Stimulated activated CD4-positive, alpha-beta T cell treated with anti-CD3 and anti-CD28 coated beads, Interleukin-1b, Interleukin-23, amount 100 ng/mL, for 48 hours (primary cell): Measurements from ENCODE around the gene SKAP1.
"Not testable (repeated sequence)": the region's sequence is repeated elsewhere in the genome, so short reads cannot be mapped to it uniquely, and the experiment has no call there.

ENCODE experiments used
- DNase-seq: peaks from one replicate; pipeline ENCODE4 v3.0.0-alpha.2; 2020

SKAP1 gene

GRCh38 chr17:48276776-48277175 is 153.2 kb downstream of the SKAP1 start:
- no peak for DNase-seq

- no peak for DNase-seq
Measured at GRCh38 chr17:48270899-48271298, 159.1 kb downstream of the SKAP1 start.

- DNase-seq: no peak
Measured at GRCh38 chr17:48269209-48269608, 160.8 kb downstream of the SKAP1 start.

- DNase-seq: no peak
Measured at GRCh38 chr17:48263731-48264035, 166.3 kb downstream of the SKAP1 start.

- DNase-seq: no peak
Measured at GRCh38 chr17:48262982-48263730, 166.9 kb downstream of the SKAP1 start.

GRCh38 chr17:48261297-48261880 is 168.6 kb downstream of the SKAP1 start:
- peak; percentile 13 for DNase-seq

- DNase-seq: no peak
Measured at GRCh38 chr17:48259694-48260291, 170.2 kb downstream of the SKAP1 start.

DNA sequence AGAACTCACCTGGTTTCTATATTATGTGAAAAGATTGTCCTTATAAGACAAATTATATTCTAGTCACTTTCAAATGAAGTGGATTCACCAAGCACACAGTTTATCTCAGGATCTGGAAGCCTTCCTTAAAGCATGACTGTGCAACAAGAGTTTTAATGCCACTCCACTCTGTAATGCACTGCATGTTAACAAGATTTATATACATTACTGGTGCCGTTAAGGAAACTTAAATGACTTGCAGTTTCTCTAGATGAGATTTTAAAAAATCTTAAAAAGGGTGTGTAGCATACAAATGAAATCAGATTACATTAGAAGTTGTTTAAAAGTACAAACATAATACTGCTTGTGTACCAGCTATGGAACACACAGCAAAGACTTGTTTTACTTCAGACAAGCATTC is 171.7 kb downstream of the SKAP1 start:
- no peak for DNase-seq

DNA sequence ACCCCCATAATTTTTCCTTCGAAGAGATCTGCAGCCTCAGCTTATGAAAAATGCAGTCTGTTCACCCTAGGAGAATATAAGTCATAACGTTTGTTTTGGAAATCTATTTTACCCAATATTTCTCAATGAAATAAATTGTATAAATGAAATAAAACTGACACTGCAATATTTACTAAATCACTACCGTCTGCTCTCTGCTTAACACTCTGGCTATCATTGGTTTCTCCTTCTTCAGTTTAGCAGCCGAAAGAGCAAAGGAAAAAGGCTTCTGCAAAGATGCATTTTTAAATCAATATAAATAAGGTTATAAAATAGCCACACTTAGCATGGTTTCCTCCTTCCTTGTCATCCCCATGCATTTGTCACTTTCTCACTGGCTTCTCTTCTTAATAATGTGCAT is 174.3 kb downstream of the SKAP1 start:
- DNase-seq: no peak

DNA sequence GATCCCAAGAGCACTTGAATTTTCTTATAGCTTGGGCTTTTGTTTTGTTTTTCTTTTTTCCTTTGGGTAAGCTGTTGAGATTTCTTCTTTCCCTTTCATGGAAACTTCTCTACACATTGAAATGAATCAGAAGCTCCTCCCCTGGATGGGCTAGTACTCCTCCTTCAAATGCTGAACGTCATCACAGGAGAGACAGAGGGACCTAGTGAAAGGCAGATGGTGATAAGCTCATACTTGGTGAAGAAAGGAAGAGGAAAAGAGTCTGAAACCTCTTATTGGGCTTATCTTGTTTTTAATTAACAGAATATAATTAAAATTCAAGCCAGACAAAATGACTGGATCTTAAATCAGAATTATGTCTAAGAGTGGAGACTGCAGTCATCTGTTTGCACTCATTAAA is 175.1 kb downstream of the SKAP1 start:
- no peak for DNase-seq

DNA sequence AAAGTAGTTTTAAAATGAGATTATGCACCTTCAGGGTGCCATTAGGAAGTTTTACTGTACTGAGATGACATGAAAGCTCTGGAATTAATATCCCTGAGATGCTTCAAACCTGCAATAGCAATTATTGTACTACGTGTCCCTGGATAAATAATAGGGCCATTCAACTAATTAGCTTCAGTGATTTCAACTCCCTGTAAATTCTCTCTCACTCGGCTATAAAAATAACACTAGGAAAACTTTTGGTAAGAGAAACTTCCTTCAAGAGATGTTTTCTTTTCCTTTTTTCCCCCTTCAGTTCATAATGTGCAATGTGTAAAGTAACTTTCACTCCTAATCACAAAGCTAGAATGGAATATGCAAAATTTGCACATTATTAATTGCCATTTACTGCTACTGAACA is 176.0 kb downstream of the SKAP1 start:
- no peak for DNase-seq

- DNase-seq: no peak
Measured at GRCh38 chr17:48251950-48252349, 178.1 kb downstream of the SKAP1 start.

- DNase-seq: no peak
Measured at GRCh38 chr17:48250949-48251348, 179.1 kb downstream of the SKAP1 start.

DNA sequence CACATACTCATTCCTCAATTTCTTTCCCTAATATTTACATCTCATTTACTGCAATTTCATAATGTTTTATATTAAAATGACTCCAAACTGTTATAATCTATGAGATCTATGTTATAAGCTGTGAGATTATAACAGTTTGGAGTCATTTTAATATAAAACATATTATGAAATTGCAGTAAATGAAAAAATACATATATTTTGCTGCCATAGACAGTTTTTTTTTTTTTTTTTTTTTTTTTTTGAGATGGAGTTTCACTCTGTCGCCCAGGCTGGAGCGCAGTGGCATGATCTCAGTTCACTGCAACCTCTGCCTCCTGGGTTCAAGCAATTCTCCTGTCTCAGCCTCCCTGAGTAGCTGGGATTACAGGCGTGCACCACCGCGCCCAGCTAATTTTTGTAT is 180.0 kb downstream of the SKAP1 start:
- not testable (repeated sequence) for DNase-seq

- no peak for DNase-seq
Measured at GRCh38 chr17:48247603-48248002, 182.4 kb downstream of the SKAP1 start.

GRCh38 chr17:48247038-48247437 is 183.0 kb downstream of the SKAP1 start:
- DNase-seq: no peak

DNA sequence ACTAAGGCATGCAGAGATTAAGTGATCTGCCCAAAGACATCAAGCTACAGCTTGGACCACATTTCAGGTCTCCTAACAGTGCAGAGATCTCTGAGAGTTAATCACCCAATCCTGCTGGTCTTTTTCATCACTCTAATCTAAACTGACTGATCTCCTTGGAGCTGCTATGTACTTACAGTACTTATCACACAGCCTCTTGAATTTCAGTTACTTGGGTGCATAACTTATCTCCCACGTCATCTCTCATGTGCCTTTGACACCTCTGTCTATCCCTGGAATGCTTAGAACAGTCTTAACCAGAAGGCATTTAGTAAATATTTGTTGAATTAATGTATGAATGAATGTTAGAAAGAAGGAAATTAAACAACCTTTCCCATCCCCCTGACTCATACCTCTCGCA is 183.4 kb downstream of the SKAP1 start:
- DNase-seq: no peak

DNA sequence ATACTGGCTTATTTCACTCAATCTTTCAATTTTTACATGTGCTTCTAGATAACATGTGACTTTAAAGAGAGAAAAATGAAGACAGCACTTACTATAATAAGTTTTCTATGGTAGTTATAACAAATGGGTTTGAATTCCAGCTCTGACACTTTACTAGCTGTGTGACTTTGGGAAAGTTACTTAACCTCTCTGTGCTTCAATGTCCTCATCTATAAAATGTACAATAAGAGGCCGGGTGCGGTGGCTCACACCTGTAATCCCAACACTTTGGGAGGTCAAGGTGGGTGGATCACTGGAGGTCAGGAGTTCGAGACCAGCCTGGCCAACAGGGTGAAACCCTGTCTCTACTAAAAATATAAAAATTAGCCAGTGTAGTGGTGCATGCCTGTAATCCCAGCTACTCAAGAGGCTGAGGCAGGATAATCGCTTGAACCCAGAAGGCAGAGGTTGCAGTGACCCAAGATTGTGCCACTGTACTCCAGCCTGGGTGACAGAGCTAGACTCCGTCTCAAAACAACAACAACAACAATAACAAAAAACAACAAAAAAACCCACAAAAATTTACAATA is 184.5 kb downstream of the SKAP1 start:
- DNase-seq: not testable (repeated sequence)

- DNase-seq: no peak
Measured at GRCh38 chr17:48244814-48245213, 185.2 kb downstream of the SKAP1 start.

DNA sequence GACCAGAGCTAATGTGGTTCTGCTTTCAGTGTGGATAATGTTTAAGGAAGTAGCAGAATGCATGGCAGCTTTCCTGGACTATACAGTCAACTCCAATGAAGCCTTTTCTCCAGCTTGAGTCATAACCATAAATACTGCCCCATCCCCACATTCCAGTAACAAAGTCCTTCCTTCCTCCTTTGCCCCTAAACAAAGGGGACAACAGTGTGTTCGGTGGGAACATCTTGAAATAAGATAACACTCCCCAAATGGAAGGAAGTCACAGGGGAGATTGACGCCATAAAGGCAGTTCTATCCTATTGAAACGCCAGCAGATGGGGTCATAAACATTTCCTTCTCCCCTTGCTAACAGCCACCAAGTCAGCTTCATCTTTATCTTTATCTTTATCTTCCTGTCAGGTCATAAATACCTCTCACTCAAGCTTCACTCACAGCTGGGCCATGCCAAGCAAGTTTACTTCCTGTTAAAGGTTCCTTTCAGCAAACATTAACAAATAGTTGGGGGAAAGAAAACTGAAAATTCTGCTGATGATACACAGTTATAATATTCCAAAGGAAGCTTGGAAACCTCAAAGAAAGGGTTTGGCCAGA is 185.8 kb downstream of the SKAP1 start:
- no peak for DNase-seq

DNA sequence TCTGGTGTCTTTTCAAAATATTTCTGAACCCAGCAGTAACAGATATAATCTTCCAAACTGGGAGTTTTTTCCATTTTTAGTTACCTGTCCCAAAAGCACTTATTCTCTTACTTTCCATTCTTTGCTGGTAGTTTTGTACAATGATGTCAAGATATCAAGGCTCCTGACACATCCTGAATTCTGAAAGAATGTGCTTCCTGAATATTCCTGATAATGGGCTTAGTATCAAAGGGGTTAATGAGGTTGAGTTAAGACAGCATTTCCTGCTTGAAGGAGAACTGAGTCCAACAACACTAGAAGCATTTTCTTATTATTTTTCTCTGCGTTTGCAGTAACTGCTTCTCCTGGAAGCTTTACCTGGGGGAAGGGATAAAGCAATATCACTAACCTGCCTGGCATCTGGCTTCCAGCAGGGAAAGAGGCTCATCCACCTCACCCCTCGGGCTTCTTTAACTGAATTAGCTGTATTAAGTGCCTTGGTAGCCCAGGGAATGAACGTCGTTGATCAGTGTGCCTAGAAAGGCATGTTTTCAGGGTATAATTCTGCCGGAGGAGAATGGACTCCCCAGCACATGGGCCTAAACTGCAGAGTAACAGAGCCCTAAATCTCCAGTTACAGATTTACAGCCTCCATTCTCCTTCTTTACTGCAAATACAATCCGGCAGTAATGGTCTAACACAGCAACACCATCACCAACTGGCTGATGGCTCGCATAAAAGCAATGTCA is 188.1 kb downstream of the SKAP1 start:
- no peak for DNase-seq

GRCh38 chr17:48241131-48241591 is 188.9 kb downstream of the SKAP1 start:
- DNase-seq: peak; percentile 12

DNA sequence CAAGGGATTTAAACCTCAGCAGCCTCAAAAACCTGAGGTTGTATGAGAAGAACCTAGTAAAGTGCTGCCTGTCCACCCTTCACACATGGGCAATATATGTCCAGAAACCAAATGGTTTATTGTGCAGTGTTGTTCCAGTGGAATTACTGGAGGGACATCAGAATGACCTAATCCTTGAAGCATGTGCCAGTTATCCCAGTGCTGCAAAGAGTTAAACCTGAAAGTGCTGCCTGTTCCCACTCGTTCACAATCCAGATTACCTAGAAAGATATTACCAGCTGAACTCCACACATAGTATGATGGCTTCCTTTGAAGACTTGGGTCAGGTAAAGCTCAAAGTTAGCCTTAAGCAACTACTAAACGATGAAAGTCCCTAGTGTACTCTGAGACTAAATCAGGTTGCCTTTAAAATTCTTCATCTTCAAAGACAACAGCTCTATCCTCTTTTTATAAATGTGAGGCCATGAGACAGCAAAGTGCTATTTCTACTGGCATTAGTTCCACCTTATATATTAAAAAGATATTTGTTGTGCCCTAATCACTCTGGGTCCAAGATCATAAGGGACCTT is 189.4 kb downstream of the SKAP1 start:
- no peak for DNase-seq
